Body of pancreas (tissue), 4 donors: Measurements from ENCODE around the gene PON3.

Experiments
- POLR2A ChIP-seq, 3 donors: fragments of 450-650 bp; IDR thresholded peaks; one replicate each; pipeline ENCODE4 v1.6.1; 2016; ENCODE audit warnings: antibody characterized with exemption in 3 of 3, mild to moderate bottlenecking in 2 of 3
- TF ChIP-seq, protein P1 (sequence below), 7 experiments: fragments of 450-650 bp in 4 of 7; fragments of 200-600 bp in 3 of 7; sonication (generic) in 3 of 7; IDR thresholded peaks; one replicate each; pipeline ENCODE4 v1.5.1; 2016 to 2019; ENCODE audit warnings: antibody characterized with exemption in 7 of 7

DNA sequence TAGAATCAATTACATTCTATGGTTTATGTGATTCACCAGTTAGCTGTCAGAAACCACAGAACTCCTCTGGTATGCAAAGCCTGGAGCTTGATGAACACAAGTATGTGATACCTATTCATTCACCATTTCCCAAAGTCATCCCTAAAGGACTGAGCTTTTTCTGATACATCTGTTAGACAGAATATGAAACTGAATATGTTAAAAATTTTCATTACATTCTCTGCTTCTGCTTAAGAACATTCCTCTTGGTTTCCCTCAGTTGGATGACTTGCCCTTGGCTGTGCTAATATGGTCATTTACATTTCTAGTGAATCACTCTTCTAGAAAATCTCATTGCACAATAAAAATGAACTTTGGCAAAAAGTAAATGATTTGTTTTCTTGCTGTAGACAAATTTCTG is 61.1 kb downstream of the PON3 start:
- TF ChIP-seq POLR2A (IDR thresholded peaks at IDR 0.05): no peak
- TF ChIP-seq, protein P1, sequence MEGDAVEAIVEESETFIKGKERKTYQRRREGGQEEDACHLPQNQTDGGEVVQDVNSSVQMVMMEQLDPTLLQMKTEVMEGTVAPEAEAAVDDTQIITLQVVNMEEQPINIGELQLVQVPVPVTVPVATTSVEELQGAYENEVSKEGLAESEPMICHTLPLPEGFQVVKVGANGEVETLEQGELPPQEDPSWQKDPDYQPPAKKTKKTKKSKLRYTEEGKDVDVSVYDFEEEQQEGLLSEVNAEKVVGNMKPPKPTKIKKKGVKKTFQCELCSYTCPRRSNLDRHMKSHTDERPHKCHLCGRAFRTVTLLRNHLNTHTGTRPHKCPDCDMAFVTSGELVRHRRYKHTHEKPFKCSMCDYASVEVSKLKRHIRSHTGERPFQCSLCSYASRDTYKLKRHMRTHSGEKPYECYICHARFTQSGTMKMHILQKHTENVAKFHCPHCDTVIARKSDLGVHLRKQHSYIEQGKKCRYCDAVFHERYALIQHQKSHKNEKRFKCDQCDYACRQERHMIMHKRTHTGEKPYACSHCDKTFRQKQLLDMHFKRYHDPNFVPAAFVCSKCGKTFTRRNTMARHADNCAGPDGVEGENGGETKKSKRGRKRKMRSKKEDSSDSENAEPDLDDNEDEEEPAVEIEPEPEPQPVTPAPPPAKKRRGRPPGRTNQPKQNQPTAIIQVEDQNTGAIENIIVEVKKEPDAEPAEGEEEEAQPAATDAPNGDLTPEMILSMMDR (IDR thresholded peaks at IDR 0.05): no peak
